Stimulated activated CD8-positive, alpha-beta memory T cell treated with anti-CD3 and anti-CD28 coated beads, Interleukin-12 subunit alpha, Interleukin-12 subunit beta, amount 100 ng/mL, for 1 hour (primary cell): ENCODE results near the gene SRD5A1.

ENCODE experiments used
- DNase-seq: peaks from one replicate; pipeline ENCODE4 v3.0.0-alpha.2; 2020; ENCODE audit warnings: low read depth

The SRD5A1 gene

DNA sequence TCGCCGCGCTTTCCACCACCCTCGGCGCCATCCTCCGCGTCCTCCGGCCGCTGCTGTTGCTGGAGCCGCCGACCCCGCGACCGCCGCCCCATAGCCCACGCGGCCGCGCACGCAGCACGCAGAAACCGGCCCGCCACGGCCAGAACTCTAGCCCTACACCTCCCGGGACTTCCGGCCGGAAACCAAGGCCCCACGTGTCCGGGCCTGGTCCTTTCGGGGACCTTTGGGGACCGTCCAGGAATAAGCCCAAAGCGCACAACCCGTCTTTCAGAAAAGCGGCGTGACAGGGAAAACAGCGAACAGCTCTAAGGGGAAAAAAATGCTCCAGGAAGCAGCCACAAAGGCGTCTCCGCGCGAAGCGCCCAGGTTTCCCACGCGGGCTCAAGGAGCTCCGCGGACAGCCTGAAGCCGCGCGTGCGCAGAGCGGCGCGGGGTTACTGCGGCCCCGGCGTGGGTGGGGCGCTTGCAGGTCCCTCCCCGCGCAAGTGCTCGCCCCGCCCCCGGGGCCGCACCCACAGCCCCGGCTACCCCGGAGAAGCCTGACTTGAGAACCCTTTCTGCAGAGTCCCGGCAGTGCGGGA is at the start of gene SRD5A1, which contains the start of gene NSUN2:
SRD5A1 (plus strand) TSS at position 553 of the 581 bp plus-strand sequence. CDS start 137 bp downstream, outside the sequence.
NSUN2 (minus strand) TSS at position 157 of the 581 bp plus-strand sequence; CDS start at position 92, 65 bp downstream.
- DNase-seq = peak; percentile 83

- no peak for DNase-seq
Measured at GRCh38 chr5:6584101-6584645, 49.1 kb upstream of the SRD5A1 start.

GRCh38 chr5:6584727-6585126 is 48.5 kb upstream of the SRD5A1 start:
- DNase-seq = no peak

DNA sequence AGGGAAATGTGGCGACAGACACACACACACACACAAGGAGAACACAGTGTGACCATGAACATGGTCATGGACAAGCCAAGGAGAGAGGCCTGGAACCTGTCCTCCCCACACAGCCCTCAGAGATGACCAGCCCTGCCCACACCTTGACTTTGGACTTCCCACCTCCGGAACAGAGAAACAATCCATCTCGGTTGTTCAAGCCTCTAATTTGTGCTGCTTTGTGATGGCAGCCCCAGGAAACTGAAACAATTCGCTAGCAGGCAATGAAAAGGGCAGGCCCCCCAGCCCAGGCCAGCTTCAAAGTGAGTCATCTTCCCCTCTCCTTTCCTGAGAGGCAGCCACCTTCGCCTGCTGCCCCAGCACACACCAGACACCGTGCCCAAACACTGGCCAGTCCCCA is 48.1 kb upstream of the SRD5A1 start:
- no peak for DNase-seq

- DNase-seq = no peak
Measured at GRCh38 chr5:6585939-6586646, 47.1 kb upstream of the SRD5A1 start.

GRCh38 chr5:6586647-6587042 is 46.6 kb upstream of the SRD5A1 start:
- DNase-seq = no peak

DNA sequence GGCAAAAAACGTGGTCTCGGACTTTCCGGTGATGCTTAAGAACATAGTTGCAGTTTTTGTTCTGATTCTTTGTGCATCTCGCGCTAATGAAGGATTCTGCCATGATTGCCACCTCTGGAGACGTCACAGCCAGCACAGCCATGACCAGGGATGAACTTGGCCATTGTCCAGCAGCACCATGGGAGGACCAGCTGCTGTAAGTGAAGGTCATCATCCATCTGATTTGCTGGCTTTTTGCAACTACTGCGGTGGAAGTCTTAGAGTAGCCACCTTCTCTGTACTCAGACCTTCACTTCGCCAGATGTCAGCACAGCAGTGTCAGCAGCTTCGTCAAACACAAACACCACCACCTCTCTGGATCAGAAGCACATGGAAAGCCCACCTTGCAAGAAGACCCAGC is 46.1 kb upstream of the SRD5A1 start:
- DNase-seq = no peak

- DNase-seq = no peak
Measured at GRCh38 chr5:6590581-6590980, 42.7 kb upstream of the SRD5A1 start.

DNA sequence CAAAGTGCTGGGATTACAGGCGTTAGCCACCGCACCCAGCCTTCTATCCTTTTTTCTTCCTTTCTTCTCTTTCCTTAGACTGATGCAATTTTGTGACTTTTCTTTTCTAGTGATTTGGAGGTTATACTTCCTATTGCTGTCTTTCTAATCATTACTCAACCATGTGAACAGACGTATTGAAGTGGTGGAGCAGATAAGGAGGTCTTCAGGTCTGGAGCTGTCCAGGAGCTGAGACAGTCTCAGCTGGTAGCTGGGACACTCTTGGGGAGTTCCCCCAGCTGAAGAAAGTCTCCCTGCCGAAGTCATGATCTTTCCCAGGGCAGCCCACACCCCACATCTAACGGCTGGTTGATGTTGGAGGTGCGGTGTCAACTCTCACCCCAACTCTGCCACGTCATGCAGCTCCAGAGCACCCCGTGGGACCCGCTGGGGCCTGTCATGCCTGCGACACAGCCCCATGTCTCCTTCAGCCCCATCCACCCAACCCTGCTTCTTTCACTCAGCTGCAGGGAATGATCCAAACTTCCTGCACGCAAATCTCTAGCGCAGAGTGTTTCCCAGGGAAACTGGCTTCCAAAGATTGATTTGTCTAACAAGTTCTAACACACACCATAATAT is 41.5 kb upstream of the SRD5A1 start:
- no peak for DNase-seq

- DNase-seq = no peak
Measured at GRCh38 chr5:6592601-6593000, 40.6 kb upstream of the SRD5A1 start.

- no peak for DNase-seq
Measured at GRCh38 chr5:6593148-6594016, 39.9 kb upstream of the SRD5A1 start.

DNA sequence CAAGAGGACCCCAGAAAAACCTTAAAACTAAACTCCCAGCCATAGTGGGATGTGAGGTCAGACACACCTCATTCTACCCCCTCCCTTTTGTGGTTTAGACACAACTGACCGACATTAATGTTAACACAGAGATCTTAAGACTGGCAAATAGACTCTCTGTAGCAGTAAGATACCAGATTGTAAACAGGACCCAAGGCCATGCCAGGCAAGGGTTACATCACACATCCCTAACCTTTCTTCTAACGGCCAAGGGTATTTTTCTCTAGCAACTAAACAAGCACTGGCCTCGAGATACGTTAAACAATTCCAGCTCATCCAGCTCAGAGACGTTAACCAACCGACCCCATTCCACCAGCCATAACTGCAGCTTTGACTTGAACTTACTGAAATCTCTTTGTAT is 39.2 kb upstream of the SRD5A1 start:
- no peak for DNase-seq

GRCh38 chr5:6595405-6595804 is 37.8 kb upstream of the SRD5A1 start:
- no peak for DNase-seq

- DNase-seq = no peak
Measured at GRCh38 chr5:6596388-6596787, 36.9 kb upstream of the SRD5A1 start.

- no peak for DNase-seq
Measured at GRCh38 chr5:6597557-6597956, 35.7 kb upstream of the SRD5A1 start.

DNA sequence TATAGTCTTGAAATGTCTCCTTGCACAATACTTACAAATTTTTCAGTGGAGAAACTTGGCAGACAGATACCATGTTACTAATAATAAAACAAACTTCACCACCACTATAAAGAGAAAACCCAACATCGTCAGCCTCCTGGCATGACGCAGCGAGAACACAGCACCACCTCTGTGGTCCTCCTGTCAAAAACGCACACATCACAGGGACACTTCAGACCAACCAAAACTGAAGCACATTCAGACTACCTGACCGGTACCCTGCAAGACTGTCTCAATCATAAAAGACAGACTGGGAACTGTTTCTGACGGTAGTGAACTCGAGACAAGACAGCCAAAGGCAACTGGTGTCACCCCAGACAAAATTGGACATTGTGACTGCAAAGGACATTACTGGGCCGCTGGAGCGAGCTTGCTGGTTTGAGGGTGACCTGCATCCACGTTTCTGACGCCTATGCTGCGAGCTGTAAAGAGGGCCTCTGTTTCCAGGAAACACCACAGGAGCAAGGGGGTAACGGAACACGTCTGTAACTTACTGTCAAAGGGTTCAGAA is 34.8 kb upstream of the SRD5A1 start:
- no peak for DNase-seq

- no peak for DNase-seq
Measured at GRCh38 chr5:6599739-6600138, 33.5 kb upstream of the SRD5A1 start.

DNA sequence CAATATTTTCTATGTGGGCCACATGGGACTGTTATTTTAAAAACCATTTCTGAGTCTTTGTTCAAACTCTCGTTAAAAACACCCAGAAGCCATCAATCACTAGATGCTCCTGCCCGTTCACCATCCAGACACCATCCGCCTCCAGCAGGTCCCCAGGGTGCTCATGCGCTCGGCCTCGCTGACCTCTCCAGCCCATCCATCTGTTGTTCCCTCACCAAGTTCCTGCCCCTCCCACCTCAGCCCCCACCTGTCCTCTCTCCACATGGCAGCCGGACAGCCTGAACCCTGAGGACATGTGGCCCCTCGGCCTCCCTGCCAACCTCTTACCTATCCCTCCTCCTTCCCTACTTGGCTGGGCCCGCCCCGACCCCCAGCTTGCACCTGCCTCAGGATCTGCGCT is 32.0 kb upstream of the SRD5A1 start:
- no peak for DNase-seq

- no peak for DNase-seq
Measured at GRCh38 chr5:6601816-6602215, 31.4 kb upstream of the SRD5A1 start.

- DNase-seq = no peak
Measured at GRCh38 chr5:6602441-6602840, 30.8 kb upstream of the SRD5A1 start.

DNA sequence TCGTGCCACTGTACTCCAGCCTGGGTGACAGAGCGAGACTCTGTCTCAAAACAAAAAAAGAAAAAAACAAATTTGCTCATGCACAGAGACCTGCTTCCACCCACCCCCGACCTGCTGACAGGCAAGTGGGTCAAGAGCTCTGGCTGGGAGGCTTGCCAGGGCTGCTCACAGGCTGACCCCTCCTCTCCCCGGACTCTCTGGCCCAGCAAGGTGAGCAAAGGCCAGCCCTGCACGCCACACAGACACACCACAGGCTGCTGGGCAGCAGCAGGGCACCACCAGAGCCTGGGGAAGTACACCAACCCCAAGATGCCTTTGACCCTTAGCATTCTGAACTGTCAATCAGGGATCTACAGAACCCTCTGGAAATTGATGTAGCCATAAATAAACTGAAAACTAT is 29.6 kb upstream of the SRD5A1 start:
- DNase-seq = no peak

DNA sequence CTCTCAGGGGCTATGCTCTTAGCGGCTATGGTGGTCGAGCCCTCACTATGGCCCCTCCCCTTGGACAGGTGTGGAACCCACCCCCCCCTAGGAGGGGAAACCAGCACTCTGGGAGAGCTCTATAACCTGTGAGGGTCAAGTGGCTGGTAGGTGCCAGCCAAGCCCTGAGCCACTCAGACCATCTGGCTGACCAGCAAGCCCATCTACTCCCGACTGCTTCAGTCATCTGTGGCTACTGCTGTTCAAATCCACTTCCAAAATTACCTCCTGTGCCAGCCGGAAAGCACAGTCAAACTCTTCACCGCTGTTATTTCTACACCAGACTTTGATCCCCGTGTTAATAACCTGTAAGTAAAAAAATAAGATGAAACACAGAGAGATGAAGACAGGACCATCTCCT is 28.9 kb upstream of the SRD5A1 start:
- DNase-seq = no peak
